ENCODE data around the gene ITIH1. TPM values are rescaled to one million over a fixed set of nuclear protein-coding genes. Genes with fewer than 3 reads are reported as not detected.

Gene ITIH1
- total RNA-seq, 6 experiments from 2014 or later: 376 to 1,846 (median 1,201) TPM

DNA sequence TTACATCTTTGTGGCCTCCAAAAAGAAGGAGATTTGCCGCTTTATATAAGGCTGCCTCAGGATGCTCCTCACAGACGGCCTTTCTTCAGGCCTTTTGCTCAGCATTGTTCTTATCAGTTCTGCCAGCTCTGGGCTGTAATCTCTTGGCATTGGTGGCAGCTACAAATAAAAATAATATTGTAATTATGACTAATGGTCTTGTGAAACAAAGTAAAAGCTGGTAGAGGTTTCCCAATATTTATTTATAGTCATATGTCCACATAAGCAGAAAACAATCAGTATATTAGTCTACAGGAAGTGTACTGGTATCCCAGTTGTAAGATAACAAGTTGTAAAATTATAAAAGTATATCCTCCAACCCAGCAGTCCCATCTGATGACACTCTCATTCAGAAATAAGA, 13.9 kb upstream of the ITIH1 start:
- 56% methylated on average over 2 of the region's 2 CpGs for WGBS (ENCODE audit: insufficient coverage, low coverage, low lambda C conversion rate, missing lambda C conversion rate)
- Histone ChIP-seq H3K4me3 (no peak overlapping the region), H3K4me1 (no peaks in the 10 kb centered on the region), H3K27me3 (no peaks in the 10 kb centered on the region), H3K36me3 (peaks cover 0 to 75% (median 26%) of the 10 kb centered on the region in 4 donors), H3K9me3 (no peaks in the 10 kb centered on the region), H3K27ac (peak overlapping the region in 1 of 3 donors; percentile 1)
- DNase-seq (no peak), ATAC-seq (peak in 2 of 4 donors; percentile 59 to 85)
- intact Hi-C loops (cut with DNase I): no loop called here
- TF ChIP-seq POLR2A (IDR thresholded peaks at IDR 0.05): no peak
- TF ChIP-seq, protein P1, sequence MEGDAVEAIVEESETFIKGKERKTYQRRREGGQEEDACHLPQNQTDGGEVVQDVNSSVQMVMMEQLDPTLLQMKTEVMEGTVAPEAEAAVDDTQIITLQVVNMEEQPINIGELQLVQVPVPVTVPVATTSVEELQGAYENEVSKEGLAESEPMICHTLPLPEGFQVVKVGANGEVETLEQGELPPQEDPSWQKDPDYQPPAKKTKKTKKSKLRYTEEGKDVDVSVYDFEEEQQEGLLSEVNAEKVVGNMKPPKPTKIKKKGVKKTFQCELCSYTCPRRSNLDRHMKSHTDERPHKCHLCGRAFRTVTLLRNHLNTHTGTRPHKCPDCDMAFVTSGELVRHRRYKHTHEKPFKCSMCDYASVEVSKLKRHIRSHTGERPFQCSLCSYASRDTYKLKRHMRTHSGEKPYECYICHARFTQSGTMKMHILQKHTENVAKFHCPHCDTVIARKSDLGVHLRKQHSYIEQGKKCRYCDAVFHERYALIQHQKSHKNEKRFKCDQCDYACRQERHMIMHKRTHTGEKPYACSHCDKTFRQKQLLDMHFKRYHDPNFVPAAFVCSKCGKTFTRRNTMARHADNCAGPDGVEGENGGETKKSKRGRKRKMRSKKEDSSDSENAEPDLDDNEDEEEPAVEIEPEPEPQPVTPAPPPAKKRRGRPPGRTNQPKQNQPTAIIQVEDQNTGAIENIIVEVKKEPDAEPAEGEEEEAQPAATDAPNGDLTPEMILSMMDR (IDR thresholded peaks at IDR 0.05): no peak

DNA sequence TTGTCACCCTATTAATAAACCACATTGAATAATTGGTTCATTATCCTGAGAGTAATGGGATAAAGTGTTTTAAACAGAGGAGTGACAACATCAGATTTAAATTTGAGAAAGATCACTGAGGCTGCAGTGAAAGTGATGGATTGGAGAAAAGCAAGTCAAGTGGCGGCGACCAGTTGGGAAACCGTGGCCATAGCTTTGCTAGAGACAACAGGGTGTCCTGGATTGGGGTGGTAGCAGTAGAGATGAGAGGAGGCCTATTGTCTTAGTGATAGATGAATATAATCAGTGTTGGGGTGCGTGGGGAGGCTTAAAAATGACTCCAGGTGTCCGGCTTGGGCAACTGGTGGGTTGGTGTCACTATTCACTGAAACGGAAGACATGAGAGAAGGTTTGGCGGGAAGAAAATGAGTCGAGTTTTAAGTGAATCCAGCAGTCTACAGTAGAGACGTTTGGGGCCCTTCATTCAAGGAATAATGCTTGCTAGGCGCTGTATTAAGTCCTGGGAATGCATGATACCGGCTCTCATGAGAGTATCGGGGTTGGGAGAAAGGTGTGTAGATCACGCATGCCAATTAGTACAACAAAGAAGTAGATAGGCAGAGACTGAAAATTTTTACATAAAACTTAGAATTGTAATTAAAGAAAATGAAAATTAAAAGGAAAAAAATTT, 7.5 kb upstream of the ITIH1 start:
- H3K27me3 ChIP-seq: no peaks in the 10 kb centered on the region
- peak overlapping the region; percentile 57 to 94 (median 64) for H3K4me3 ChIP-seq
- peaks cover 0 to 24% (median 5%) of the 10 kb centered on the region in 4 donors for H3K36me3 ChIP-seq
- TF ChIP-seq, protein P1 (IDR thresholded peaks at IDR 0.05): no peak
- no peak for TF ChIP-seq POLR2A (IDR thresholded peaks at IDR 0.05)
- peaks cover 0 to 48% (median 14%) of the 10 kb centered on the region in 4 donors for H3K4me1 ChIP-seq
- H3K27ac ChIP-seq: peak overlapping the region in 1 of 3 donors; percentile 62
- intact Hi-C loops (cut with DNase I): no loop called here
- no peak for DNase-seq
- H3K9me3 ChIP-seq: no peaks in the 10 kb centered on the region
- 23% methylated on average over 13 of the region's 13 CpGs for WGBS (ENCODE audit: insufficient coverage, low coverage, low lambda C conversion rate, missing lambda C conversion rate)
- ATAC-seq: no peak

DNA sequence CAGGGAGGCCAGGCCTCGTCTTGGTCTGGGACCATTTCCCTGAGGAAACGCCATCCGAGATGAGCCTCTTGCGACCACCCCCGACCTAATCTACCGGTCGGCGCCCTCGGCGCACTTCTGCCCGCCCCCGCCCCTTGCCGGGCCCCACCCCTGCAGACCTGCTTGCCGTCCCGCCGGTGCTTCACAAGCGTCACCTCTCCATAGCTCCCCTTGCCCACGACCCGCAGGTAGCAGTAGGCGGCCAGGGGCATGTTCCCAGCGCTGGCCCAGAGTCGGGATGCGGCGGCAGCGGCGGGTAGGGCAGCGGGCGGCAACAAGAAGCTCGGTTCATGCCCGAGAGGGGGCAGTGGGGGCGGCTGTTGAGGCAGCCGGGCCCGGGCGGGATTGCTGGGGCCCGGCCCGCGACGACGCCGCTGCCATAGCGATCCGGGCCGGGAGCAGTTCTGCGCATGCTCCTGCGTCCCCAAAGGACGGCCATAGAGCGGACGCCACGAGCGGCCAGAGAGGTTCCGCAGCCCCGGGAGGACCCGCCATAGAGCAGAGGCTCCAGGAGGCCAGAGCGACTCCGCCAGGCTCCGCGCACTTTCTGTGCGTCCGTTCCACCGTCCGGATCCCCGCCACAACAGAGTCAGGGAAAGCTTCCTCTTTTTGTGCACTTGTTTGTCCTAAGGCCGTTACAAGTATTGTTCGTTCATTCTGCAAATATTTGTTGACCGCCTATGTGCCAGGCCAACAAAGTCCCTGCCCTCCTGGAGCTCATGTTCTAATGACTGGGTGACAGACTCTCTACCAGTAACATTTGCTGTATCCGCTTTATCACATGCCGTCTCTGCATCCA, 6.7 kb upstream of the ITIH1 start, which contains the start of gene NEK4:
Gene NEK4, minus strand, starts transcription at position 445 of the 838 bp plus-strand sequence. Its CDS starts 194 bp downstream, at position 251.
- H3K27me3 ChIP-seq: no peaks in the 10 kb centered on the region
- H3K4me3 ChIP-seq: peak within 1 kb of the TSS; percentile 57 to 94 (median 64)
- H3K4me1 ChIP-seq: peaks cover 0 to 53% (median 16%) of the 10 kb centered on the region in 4 donors
- ATAC-seq: peak; percentile 79 to 89 (median 81)
- peak; percentile 90 for TF ChIP-seq POLR2A (IDR thresholded peaks at IDR 0.05)
- TF ChIP-seq, protein P1 (IDR thresholded peaks at IDR 0.05): no peak
- no peaks in the 10 kb centered on the region for H3K9me3 ChIP-seq
- DNase-seq: peak; percentile 94 to 96 (median 95)
- intact Hi-C loops (cut with DNase I): no loop called here
- peaks cover 0 to 16% (median 3%) of the 10 kb centered on the region in 4 donors for H3K36me3 ChIP-seq
- peak within 1 kb of the TSS; percentile 52 to 67 (median 62) for H3K27ac ChIP-seq
- under 1% methylated on average over 17 of the region's 67 CpGs for WGBS (ENCODE audit: insufficient coverage, low coverage, low lambda C conversion rate, missing lambda C conversion rate)

DNA sequence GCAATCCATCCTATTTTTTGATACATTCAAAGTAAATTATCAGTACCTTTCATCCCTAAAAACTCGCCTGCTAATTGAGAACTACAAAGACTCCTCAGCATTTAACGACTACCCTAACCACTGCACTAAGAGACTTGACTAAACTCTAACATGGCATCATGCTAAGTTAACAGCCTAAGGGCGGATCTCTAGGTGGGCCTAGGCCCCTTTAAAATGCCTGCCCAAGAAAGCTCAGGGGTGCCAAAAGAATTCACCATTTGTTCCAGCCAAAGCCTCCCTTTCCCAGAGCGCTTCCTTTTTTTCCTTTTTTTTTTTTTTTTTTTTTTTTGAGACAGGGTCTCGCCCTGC, 6.1 kb upstream of the ITIH1 start:
- H3K27me3 ChIP-seq: no peaks in the 10 kb centered on the region
- DNase-seq: no peak
- peak overlapping the region; percentile 52 to 67 (median 62) for H3K27ac ChIP-seq
- peaks cover 0 to 59% (median 19%) of the 10 kb centered on the region in 4 donors for H3K4me1 ChIP-seq
- peak overlapping the region; percentile 57 to 94 (median 64) for H3K4me3 ChIP-seq
- WGBS (ENCODE audit: insufficient coverage, low coverage, low lambda C conversion rate, missing lambda C conversion rate): 59% methylated on average over 5 of the region's 5 CpGs
- H3K36me3 ChIP-seq: peaks cover 0 to 11% (median under 1%) of the 10 kb centered on the region in 4 donors
- TF ChIP-seq, protein P1 (IDR thresholded peaks at IDR 0.05): no peak
- no peak for TF ChIP-seq POLR2A (IDR thresholded peaks at IDR 0.05)
- no peaks in the 10 kb centered on the region for H3K9me3 ChIP-seq
- no peak for ATAC-seq
- intact Hi-C loops (cut with DNase I): no loop called here

Data from right lobe of liver (tissue), 6 donors.